Activated T-cell treated with anti-CD3 and anti-CD28 coated beads, Interleukin-2, amount 50 U/mL, for 1 hour (primary cell): Measurements from ENCODE around the gene ATF7.

ENCODE experiments used
- DNase-seq: peaks from one replicate; pipeline ENCODE4 v3.0.0-alpha.2; 2020

The ATF7 gene

DNA sequence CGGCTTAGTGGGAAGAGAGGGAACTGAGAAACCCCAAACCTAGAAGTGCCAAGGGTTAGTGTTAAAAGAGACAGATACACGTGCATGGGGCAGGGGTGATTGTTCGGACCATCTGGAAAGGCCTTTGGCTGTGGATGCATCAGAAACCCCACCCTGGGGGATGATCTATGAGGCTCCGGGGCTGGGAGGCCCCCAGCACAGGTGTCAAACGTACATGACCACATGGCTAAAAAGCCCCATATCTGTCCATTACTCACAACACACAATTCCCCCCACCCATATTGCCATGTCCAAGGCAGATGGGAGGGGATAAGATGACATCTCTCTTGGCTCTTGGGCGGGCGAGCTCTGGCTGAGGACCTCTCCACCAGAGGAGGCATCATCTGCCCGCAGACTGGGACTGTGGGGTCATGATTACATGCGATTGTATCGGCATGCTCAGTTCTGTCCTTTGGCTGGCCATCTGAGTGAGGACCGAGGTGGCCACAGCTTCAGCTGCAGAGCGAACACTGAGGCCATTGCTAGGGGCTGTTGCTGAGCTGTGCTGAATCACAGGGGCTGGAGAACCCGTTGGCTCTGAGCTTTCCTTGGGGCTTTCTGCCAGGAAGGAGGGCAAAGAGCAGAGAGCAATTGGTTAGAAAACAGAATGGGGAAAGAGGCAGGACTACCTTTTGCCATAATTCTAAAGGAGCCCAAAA lies 109.3 kb downstream of the ATF7 start:
- no peak for DNase-seq

GRCh38 chr12:53515291-53515680 lies 110.9 kb downstream of the ATF7 start:
- DNase-seq, result no peak

GRCh38 chr12:53514628-53515290 lies 111.4 kb downstream of the ATF7 start:
- no peak for DNase-seq

- no peak for DNase-seq
These were observed 112.3 kb downstream of the ATF7 start for GRCh38 chr12:53513712-53514410.

GRCh38 chr12:53510181-53510812 lies 115.9 kb downstream of the ATF7 start:
- no peak for DNase-seq

DNA sequence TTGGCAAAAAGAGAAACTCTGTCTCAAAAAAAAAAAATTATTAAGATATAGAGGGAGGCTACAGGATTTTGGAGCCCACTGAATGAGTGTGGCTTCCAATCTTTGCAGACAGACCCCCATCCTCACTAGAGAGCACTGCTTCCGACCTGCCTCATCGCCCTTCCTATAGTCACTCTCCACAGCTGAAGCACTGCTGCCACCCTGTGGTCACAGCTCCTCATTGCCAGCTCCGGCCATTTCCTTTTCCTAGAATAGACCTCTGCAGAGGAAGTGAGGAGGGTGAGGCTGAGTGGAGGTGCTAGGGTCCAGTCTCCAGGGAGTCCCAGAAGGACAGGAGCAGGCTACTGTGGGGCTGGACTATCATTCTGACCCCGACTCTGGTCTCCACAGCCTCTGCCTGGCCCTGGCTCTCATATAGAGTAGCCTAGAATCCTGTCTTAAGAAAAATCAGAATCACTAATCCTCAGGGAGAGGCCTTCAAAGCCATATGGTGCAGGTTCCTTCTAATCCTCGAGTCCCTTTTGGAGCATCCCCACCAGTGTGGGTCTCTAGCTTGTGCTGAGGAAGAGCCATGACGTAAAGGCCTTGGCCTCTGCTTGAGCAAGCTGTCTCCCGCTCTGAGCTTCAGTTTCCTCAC lies 117.5 kb downstream of the ATF7 start:
- peak; percentile 85 for DNase-seq

DNA sequence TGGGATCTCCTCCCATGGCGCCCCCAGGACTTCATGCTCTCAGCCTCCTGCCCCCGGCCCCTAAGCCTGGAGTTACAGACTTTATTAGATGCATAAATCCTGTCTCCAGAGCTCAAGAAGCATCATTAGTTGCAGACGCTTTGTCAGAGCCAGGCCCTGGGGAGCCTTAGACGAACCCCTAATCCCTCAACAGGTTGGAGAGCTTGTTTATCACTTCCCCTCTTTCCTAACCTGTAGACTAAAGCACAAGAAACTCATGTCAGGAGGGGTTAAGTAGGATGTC lies 118.6 kb downstream of the ATF7 start:
- no peak for DNase-seq

DNA sequence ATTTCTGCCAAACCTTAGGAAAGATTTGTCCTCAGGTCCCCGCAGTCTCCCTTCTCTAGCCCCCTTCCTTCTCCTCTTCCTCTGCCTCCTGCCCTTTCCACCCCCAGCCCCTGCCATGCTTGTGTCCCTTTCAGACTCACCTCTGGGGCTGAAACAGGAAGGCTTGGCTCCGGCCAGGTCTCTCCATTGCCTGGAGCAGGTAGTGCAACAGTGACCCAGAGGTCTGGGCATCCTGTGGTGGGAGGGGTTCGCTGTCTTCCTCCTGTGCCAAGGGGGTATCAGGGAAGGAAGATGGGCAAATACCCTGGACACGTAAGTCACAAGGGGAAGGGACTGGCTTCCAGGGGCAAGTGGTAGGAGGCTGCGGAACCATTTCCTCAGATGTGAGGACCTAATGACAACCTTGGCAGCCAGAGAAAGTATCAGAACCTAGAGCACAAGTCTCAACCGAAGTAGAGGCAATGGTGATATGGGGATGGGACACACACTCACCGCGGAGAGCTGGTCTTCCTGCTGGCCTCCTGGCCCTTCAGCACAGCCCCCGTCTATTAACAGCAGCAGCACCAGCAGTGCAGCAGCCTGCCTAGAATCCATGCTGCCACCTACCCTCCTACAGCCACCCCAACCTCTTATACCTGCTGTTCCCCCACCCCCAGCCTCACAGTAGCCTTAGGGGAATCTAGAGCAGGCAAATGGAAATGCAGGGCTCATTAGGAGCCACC lies 119.1 kb downstream of the ATF7 start, which contains the start of gene NPFF:
TSS of gene NPFF (minus strand) at position 604 of the 722 bp plus-strand sequence. CDS start at position 594, 10 bp downstream.
- DNase-seq, result no peak

DNA sequence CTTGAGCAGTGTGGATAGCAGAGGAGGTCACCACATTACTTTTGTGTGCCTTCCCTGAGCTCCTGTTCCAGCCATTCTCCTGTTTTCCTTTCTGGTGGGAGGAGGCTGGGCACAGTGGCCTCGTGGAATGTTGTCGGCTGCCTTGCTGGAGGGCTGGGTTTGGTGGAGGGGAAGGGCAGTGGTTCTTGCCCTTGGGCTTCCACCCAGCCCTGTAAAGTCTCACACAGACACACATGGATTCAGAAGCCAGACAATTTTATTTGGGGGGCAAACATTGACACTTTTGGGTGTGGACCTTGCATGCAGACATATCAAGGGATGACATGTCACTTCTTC lies 119.8 kb downstream of the ATF7 start:
- DNase-seq, result no peak

DNA sequence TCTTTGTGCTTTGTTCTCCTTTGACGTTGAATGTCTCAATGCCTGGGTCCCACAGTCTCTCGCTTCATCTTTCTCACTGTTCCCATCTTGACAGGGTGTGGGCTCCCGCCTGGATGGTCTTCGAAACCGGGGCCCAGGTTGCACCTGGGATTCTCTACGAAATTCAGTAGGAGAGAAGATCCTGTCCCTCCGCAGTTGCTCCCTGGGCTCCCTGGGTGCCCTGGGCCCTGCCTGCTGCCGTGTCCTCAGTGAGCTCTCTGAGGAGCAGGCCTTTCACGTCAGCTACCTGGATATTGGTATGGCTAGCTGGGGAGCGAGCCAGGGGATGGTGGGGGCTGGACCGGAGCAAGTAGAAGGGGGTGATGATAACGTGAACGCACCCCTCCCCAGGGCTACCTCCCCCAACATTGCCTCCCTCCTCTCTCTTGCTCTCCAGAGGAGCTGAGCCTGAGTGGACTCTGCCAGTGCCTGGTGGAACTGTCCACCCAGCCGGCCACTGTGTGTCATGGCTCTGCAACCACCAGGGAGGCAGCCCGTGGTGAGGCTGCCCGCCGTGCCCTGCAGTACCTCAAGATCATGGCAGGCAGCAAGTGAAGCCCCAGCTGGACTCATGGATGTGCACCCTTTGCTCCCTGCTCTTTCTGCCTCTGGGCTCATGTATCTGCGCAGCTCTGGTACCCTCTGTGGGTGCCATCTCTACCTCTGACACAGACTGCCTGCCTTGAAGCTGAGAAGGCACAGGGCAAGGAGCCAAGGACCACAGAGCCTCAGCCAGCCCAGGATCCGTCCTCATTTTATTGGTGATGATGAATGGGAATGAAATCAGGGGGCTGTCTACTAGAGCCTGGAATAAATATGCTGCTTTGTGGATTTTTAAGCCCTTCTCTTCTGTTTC lies 120.4 kb downstream of the ATF7 start:
- DNase-seq, result no peak

GRCh38 chr12:53505086-53505485 lies 121.1 kb downstream of the ATF7 start:
- DNase-seq, result no peak

DNA sequence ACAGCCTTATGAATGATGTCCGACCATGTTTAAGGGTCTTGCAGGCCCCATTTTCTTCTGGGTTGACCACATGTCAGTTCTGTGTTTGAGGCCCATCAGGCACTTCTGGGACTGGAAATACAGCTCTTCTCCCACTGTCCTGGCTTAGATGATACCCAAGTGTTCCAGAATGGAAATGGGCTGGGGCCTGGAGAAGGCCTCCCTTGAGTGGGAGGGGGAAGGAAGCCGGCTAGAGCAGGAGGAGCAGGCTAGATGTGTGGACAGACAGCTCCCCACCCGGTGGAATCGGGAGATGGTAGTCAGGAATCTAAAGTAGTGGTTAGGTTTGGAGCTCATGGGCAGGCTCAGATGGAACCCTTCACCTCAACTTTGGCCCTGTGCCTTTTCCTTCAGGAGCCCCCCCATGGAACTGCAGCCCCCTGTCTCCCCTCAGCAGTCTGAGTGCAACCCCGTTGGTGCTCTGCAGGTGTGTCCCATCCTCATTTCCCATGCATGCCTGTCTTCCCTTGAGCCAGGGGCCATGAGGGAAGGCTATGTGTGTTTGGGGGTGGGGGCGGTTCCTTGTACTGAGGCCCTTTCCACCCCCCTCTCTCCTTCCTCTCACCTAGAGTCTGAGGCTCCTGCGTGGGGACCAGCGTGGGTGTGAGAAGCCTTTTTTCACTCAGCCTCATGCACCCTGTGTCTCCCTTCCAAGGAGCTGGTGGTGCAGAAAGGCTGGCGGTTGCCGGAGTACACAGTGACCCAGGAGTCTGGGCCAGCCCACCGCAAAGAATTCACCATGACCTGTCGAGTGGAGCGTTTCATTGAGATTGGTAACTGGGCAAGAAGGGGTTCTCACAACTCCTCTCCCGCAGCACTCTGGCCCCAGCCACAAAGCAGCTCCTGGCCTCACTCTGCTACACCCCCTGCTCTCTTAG lies 121.9 kb downstream of the ATF7 start:
- no peak for DNase-seq

GRCh38 chr12:53502983-53503728 lies 123.0 kb downstream of the ATF7 start:
- DNase-seq, result no peak

- DNase-seq, result no peak
These were observed 123.9 kb downstream of the ATF7 start for GRCh38 chr12:53502331-53502730.

- no peak for DNase-seq
These were observed 124.5 kb downstream of the ATF7 start for GRCh38 chr12:53501615-53502181.

- peak; percentile 98 for DNase-seq
These were observed 125.2 kb downstream of the ATF7 start, which contains the start of gene TARBP2 for GRCh38 chr12:53500776-53501614. TARBP2 (plus strand) TSS chr12:53501283; CDS start chr12:53501409, 126 bp downstream.

- DNase-seq, result no peak
These were observed 125.9 kb downstream of the ATF7 start for GRCh38 chr12:53500142-53500775.
